Panc1 (cell line): ENCODE measurements around the gene PSMD13. TPM values are rescaled to one million over a fixed set of nuclear protein-coding genes. Genes with fewer than 3 reads are reported as not detected.
A peak's percentile ranks its signal among the peaks of the same experiment; 100 is the strongest.

Experiments used
- ATAC-seq: fragments of 200-7000 bp; cut with Tn5 transposase; 2 replicates; pipeline ENCODE4 v1.9.1; 2020; ENCODE audit warnings: mild to moderate bottlenecking, moderate library complexity
- BruUV-seq: library from RNA; stranded (reverse); fragments of 400-500 nt; replicated peaks from 2 replicates; lab custom pipeline; 2021; lab: Mats Ljungman, UMichigan
- CTCF ChIA-PET: fragments of 300-600 bp; sonication (Branson Sonifier 250); formaldehyde crosslinking; loops from one replicate; lab custom pipeline; 2022; ENCODE audit warnings: antibody characterized with exemption; lab: Charles Lee
- POLR2A ChIA-PET: fragments of 300-600 bp; sonication (Branson Sonifier 250); formaldehyde crosslinking; loops from one replicate; lab custom pipeline; 2022; ENCODE audit warnings: antibody characterized with exemption; lab: Charles Lee
- DNase-seq: peaks from one replicate; pipeline ENCODE4 v3.0.0-alpha.2; 2010; ENCODE audit warnings: low read depth, low spot score
- H3K27ac ChIP-seq: 2 replicates; pipeline ENCODE4 v1.5.1; 2011; ENCODE audit warnings: mild to moderate bottlenecking, low read length, inconsistent platforms
- H3K27me3 ChIP-seq: fragments of 200-500 bp; sonication (Bioruptor generic); 2 replicates; pipeline ENCODE4 v1.6.0; 2014; ENCODE audit warnings: low read length, inconsistent platforms; ENCODE audit not compliant: control insufficient read depth, insufficient read depth
- H3K36me3 ChIP-seq: fragments of 200-500 bp; sonication (Bioruptor generic); 2 replicates; pipeline ENCODE4 v1.5.1; 2014; ENCODE audit warnings: inconsistent platforms, mild to moderate bottlenecking, low read length, moderate library complexity; ENCODE audit not compliant: control insufficient read depth, insufficient read depth
- H3K4me1 ChIP-seq: 2 replicates; pipeline ENCODE4 v1.5.1; 2011; ENCODE audit warnings: inconsistent platforms, mild to moderate bottlenecking, low read length, moderate library complexity; ENCODE audit not compliant: control insufficient read depth, insufficient read depth
- H3K4me3 ChIP-seq, 2 experiments: 2 replicates each; pipeline ENCODE4 v1.5.1; 2011 to 2012; ENCODE audit warnings: low read depth in 2 of 2, low read length in 2 of 2, mild to moderate bottlenecking in 2 of 2, inconsistent platforms in 1 of 2, moderate library complexity in 1 of 2
- H3K9me3 ChIP-seq: fragments of 200-500 bp; sonication (Bioruptor generic); 2 replicates; pipeline ENCODE4 v1.5.1; 2014; ENCODE audit warnings: low read depth, mild to moderate bottlenecking, inconsistent platforms, low read length, moderate library complexity; ENCODE audit not compliant: control insufficient read depth, insufficient read depth
- CTCF ChIP-seq: fragments of 450-650 bp; IDR thresholded peaks from 2 replicates; pipeline ENCODE4 v1.5.1; 2017; ENCODE audit warnings: mild to moderate bottlenecking
- POLR2AphosphoS5 ChIP-seq: IDR thresholded peaks from 2 replicates; pipeline ENCODE4 v1.6.1; 2012; ENCODE audit warnings: mild to moderate bottlenecking, low read depth, low read length, moderate library complexity
- REST ChIP-seq, 2 experiments: IDR thresholded peaks; 2 replicates each; pipeline ENCODE4 v1.6.1; 2011 to 2012; ENCODE audit warnings: low read depth in 2 of 2, control low read depth in 1 of 2, low read length in 1 of 2, mild to moderate bottlenecking in 1 of 2, moderate library complexity in 1 of 2; ENCODE audit not compliant: insufficient read depth in 1 of 2
- SIN3A ChIP-seq: IDR thresholded peaks from 2 replicates; pipeline ENCODE4 v1.6.1; 2012; ENCODE audit warnings: low read depth, mild to moderate bottlenecking, low read length, moderate library complexity, borderline replicate concordance; ENCODE audit not compliant: insufficient read depth
- TCF7L2 ChIP-seq: IDR thresholded peaks from 2 replicates; pipeline ENCODE4 v1.6.1; 2011; ENCODE audit warnings: mild to moderate bottlenecking, low read depth, low read length, inconsistent platforms
- in situ Hi-C: cut with HindIII; loops from 2 replicates; pipeline ENCODE4 v1.10.0; 2016; ENCODE audit warnings: low sequenced_read_pairs, low pct_unique_long_range_greater_than_20kb
- intact Hi-C: fragments of 100-400 bp; cut with micrococcal nuclease; formaldehyde crosslinking; loops from one replicate; pipeline ENCODE4 v1.10.0; 2022; ENCODE audit not compliant: unreplicated experiment
- total RNA-seq: library from RNA; stranded (reverse); gene quantifications from one replicate; pipeline ENCODE4 v1.2.1, GENCODE V29; 2021; ENCODE audit not compliant: unreplicated experiment

PSMD13 gene
- total RNA-seq, 1 experiment from 2014 or later, result 271 TPM

GRCh38 chr11:250274-250673, 13.5 kb downstream of the PSMD13 start:
- intact Hi-C loops, result no loop called here
- in situ Hi-C loops, result no loop called here

GRCh38 chr11:250740-251299, 14.0 kb downstream of the PSMD13 start:
- Histone ChIP-seq H3K27ac (no peak overlapping the region), H3K27me3 (no peaks in the 10 kb centered on the region), H3K9me3 (no peaks in the 10 kb centered on the region), H3K4me3 (no peak overlapping the region), H3K36me3 (peaks cover 44% of the 10 kb centered on the region), H3K4me1 (no peaks in the 10 kb centered on the region)
- in situ Hi-C loops (no loop called here), intact Hi-C loops (no loop called here)
- DNase-seq (no peak), ATAC-seq (peak; percentile 81)
- ChIA-PET POLR2A (interaction anchor here (0.6 to 1.0 kb wide), 5 partner anchors 9 to 88 kb away, joined by 3 read pairs; no protein-coding TSS in a partner anchor), CTCF (interaction anchor here (0.5 to 1.6 kb wide), 10 partner anchors 9 to 112 kb away, joined by 3 to 6 read pairs (median 4); partner anchors contain the start of genes BET1L, PSMD13 and RIC8A)
- BruUV-seq, result no TSS peak
- TF ChIP-seq CTCF (peak; percentile 96), TCF7L2 (no peak)

More at GRCh38 chr11:250274-250673, 13.5 kb downstream of the PSMD13 start:
- DNase-seq, result no peak
- Histone ChIP-seq H3K36me3 (peaks cover 47% of the 10 kb centered on the region), H3K9me3 (no peaks in the 10 kb centered on the region), H3K27me3 (no peaks in the 10 kb centered on the region), H3K4me3 (no peak overlapping the region), H3K27ac (no peak overlapping the region), H3K4me1 (no peaks in the 10 kb centered on the region)
- ChIA-PET CTCF (interaction anchor here (0.6 to 1.6 kb wide), 7 partner anchors 9 to 112 kb away, joined by 3 to 6 read pairs (median 5); partner anchors contain the start of genes BET1L, PSMD13 and RIC8A), POLR2A (interaction anchor here (0.6 to 1.0 kb wide), 3 partner anchors 8 to 17 kb away, joined by 3 read pairs; no protein-coding TSS in a partner anchor)
- BruUV-seq, result no TSS peak
- no peak for TF ChIP-seq SIN3A
- TF ChIP-seq CTCF, result no peak
- TF ChIP-seq POLR2AphosphoS5, result no peak
- TF ChIP-seq TCF7L2, result no peak
- TF ChIP-seq REST (IDR thresholded peaks at IDR 0.05; ENCODE audit: insufficient read depth in 1 of 2, low read depth in 2 of 2, low read length in 1 of 2), result no peak
- no peak for ATAC-seq
